ENCODE measurements around the gene ABCB11.
"Not testable (repeated sequence)": the region's sequence is repeated elsewhere in the genome, so short reads cannot be mapped to it uniquely, and the experiment has no call there.

The ABCB11 gene

DNA sequence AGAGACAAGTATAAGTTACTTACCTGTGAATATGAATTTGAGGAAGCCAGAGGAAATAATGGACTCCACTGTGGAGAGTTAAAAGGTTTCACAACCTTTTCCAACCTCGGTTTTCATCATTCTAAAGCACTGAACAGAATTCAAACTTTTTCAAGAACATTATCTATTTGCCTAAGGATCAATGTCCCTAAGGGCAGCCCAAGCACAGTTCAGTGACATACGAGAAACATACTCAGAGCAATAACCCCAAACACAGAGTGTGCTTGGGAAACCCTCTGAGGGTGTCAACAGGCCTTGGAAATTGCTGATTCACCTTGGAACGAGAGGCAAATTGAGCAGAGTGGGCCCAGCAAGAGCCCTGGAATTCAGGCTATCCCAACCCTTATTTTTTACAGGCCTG is at the start of gene ABCB11:
TSS of gene ABCB11 (minus strand) at position 123 of the 400 bp plus-strand sequence. CDS start 13,199 bp downstream, outside the sequence.
- DNase-seq, result no peak

DNA sequence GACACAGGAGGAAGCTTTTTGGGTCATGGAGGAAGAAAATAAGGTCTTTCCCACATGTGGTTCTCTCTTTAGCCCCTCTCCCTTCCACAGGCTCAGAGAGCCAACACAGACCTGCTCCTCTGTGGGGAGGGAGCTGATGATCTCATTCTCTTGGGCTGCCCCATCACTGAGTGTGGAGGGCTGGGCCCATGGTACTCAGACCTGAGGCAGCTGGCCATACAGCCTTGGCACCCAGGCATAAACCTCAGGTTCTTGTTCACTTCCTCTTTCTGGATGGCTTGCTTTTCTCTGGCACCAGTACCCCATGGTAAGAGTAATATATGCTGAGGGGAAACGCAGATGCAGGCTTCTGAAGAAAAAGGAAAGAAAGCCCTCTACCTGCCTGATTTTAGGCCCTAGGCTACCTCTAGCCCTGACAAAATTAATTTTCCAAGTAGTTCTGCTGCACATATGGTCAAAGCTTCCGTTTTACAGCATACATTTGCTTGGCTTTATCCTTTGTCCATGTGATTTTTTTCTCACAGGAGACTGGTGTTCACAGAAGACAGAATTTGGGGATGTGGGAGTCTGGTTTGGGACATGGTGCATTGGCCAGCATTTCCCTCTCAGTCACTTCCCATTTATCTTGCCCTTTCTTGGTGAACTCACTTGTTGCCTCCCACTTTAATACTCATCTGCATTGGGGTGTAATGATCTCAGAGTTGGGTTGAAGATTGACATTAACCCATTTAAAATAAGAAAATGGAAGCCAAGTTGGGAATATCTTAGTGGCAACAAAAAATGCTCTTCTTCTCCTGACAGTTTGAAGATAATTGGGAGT is 49.3 kb upstream of the ABCB11 start:
- DNase-seq, result peak; percentile 48

DNA sequence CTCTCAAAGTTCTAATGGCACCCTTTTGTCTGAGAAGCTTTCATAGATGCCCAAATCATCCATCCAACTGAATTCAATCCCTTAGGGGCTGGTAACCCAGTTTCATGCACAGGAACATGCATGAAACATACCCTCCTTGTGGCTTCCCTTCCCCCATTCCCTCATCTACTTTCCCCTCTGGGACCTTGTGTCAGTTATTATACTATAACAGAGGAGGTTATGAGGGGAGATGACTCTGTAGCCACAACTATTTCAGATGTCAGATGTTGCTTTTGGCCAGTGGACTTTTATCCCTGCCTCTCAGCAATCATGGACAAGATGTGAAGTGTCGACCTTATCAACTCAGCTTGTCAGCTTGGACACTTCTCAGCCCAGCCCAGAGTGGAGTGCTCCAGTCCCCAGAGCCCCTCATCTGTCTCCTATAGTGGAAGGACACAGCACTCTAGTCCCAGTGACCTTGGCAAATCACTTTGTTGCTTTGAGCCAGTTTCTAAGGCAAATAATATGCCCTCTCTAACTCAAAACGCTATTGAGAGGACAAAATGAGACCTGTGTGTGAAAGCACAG is 46.6 kb upstream of the ABCB11 start:
- peak; percentile 31 for DNase-seq

DNA sequence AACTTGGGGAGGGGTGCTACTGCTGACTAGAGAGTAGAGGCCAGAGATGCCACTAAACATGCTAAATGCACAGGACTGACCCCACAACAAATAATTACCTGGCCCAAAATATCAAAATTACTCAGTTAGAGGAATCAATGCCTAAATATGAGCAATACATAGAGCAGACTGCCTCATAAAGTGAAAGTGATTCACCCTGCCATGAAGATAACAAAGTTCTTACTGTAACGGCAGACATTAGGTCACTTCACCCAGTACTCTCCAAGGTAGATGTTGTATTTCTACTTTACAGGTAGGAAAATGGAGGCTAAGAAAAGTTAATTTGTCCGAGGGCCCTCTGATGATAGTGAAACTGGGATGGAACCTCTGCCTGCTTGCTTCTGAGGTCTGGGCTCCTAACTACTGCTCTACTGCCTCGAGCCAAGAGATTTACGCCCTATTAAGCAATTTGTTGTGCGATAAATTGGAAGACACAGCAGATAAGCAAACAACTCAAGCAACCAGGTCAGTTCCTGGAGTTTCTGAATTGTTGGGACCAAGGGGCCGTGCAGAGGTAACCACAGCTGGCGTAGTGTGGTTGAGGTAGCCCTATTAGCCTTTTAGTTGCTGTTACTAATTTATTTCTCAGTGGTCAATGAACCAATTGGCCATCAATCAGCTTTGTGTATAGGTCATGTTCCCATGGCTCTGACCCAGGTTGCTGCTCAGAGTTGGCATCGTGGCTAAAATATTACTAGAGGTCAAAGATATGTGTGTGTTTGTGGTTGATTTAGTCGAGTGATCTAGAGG is 43.0 kb upstream of the ABCB11 start:
- DNase-seq, result no peak

DNA sequence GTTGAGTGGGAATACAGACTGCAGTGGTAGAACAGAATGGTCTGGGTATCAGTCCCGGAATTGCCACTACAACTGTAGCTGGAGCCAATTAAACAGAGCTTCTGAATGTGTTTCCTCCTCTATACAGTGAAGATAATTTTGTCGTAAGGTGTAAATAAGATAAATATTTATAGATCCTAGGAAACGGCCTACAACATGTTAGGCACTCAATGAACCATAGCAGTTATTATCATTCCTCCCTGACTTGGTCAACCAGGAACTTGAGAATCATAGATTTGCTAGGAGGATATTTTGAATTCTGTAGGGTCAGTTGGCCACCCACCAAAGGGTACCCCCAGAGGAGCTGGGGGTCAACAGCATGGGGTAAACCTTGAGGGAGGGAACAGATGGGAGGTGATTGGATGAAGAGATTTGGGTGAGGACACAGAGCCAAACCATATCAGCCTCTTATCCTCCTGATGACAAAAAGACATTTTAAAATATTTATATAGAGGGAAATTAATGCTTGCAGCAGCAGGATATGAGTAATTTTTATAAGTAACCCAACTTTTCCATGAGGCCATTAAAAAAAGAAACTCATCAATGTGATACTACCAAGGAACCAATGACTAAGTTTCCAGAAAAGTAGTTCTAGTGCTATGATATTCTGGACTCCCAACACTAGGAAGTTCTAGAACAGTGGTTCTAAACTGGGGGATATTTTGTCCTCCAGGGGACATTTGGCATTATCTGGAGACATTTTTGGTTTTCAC is 42.3 kb upstream of the ABCB11 start:
- no peak for DNase-seq

DNA sequence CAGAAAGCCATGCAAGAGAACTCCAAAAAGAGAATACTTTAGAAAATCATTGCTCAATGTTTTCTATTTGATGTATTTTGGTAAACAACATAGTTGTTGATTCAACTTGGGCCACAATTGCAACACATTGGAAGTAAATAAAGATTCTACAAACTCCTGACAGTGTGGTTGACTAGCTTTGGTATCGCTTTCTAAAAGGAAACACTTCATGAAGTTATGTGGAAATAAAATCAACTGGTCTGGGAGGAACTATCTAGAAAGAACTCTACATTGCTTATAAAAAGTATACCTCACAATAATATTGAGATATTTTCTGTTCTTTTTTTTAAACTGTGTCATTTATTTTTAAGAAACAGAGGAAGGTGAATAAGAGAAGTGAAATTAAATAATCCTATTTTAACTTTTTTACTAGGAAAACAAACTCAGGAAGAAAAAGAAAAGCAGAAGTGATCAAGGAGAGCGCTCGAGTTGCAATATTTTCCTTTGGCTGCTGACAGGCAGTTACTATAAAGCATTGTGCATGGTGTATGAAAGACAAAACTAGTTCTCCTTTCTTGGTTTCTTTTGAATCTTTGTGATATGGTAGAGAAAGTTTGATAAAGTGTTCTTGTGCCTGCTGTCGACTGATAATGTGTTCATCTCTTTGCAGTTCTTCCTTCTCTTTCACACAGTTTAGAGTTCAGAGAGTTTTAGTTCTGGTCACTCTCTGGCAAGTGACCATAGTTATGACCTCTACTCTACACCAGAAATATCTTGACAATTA is 41.2 kb upstream of the ABCB11 start:
- DNase-seq, result no peak

DNA sequence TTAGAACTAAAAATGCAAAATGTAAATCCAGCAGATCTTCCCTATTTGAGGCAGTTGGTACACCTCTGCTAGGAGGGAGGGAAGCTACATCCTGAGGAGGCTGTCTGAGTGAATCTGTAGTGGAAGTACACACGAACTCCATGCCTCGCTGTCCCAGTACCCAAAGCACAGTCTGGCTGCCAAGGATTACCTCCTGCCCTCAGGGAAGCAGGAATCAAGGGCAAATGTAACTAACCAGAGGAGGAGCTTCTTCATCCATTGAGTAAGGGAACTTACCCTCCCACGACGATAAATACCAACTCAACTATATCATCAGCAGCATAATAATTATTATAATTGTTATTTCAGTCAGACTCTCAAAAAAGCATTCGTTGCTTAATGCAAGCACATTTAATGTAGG is 40.3 kb upstream of the ABCB11 start:
- peak; percentile 27 for DNase-seq

DNA sequence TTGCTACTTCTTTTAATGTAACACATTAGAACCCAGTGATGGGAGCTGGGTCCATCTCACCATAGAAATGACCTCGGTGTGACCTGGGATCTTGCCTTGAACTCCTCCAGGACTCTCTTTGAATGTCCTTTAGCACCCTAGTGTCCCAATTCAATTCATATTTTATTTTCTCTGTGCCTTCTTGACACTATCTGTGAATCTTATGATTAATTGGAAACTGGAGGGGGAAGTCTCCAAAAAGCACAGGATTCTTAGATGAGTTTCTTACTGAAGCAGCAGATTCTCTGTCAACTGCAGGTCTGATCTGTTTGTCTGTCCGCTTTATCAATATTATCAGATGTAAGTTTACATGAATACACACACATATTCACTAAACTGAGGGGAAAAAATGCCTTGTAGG is 38.7 kb upstream of the ABCB11 start:
- DNase-seq, result no peak

DNA sequence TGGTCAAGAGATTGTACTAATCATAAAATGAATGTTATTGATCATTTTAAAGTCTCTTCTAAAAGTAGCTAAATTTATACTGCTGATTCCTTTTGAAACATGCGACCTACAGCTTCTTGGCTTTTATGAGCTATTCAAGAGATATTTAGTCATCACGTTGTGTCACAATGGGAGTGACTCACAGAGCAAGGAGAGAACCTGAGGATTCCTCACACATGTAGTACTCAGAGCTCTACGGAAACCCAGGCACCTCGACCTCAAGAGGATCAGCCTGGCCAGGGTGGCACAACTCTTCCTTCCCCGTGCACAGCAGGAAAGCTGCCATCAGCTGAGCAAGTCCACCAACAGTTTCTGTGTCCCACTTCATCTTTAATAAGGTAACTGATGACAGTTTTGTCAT is 38.2 kb upstream of the ABCB11 start, which contains the start of gene DHRS9:
TSS of gene DHRS9 (plus strand) at position 223 of the 400 bp plus-strand sequence. CDS start 12,019 bp downstream, outside the sequence.
- peak; percentile 85 for DNase-seq

DNA sequence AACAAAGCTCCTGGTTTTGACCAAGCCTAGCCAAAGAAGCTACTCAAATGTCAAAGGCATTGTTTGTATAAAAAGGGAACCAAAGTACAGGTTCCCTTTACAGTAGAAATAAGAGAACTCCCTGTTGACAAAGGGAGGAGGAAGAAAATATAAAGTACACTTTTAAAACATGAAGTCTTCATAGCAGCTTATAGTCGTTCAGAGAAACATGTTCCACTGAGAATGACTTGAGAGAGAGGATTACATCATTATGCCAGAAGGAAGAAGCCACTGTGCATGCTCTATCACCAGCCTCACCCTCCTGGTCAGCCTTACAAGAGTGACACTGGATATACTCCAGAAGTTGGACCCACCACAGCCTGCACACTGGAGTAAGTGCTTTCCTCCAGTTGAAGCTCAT is 35.8 kb upstream of the ABCB11 start:
- DNase-seq, result no peak

DNA sequence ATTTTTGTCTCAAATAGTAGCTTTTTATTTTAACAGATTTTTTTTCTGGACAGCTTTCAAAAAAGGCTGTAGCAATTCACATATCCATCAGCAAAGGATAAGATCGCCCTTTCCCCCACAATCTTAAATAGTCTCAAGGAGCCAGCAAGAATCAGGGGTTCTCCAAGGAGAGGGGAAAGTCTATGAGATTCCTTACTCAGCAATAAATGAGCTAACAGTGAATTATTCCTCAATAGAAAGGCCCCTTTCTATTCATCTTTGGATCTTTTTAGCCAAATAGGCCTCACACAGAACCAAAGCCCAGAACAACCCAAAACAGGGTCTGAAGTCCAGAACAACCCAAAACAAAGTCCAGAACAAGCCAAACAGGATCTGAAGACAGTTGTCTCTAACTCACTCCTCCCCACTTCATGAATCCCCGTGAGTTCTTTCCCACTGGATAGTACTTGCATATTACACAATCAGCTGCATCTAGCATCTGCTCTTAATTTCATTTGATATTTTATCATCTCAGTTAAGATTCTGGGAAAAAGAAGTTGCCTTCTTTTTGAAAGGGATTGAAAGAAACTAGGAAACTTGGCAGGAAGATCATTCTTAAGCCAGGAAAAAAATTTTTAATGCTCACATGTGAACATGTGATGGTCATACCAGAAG is 34.9 kb upstream of the ABCB11 start:
- DNase-seq, result no peak

DNA sequence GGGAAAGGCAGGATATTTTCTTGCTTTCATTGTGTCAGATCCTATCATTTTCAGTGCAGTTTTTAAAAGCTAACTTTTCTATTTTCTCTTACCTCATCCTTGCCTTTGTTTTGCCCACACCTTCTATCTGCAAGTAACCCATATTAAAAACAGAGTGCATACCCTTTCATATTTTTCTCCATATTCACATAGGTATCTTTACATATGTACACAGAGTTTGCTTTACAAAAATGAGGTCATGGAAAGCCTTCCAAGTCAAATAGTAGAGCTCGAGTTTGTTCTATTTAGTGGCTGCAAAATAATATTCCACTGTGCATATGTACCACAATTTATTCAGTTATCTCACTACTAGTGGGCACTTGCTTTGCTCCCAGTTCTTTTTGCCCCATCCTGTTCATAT is 34.3 kb upstream of the ABCB11 start:
- no peak for DNase-seq

DNA sequence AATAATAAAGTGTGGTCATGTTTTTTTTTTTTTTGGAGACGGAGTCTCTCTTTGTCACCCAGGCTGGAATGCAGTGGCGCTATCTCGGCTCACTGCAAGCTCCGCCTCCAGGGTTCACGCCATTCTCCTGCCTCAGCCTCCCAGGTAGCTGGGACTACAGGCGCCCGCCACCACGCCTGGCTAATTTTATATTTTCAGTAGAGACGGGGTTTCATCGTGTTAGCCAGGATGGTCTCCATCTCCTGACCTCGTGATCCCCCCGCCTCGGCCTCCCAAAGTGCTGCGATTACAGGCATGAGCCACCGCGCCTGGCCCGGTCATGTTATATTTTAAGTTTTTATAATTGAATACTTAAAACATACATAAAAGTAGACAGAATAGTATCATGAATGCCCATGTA is 33.1 kb upstream of the ABCB11 start:
- not testable (repeated sequence) for DNase-seq

DNA sequence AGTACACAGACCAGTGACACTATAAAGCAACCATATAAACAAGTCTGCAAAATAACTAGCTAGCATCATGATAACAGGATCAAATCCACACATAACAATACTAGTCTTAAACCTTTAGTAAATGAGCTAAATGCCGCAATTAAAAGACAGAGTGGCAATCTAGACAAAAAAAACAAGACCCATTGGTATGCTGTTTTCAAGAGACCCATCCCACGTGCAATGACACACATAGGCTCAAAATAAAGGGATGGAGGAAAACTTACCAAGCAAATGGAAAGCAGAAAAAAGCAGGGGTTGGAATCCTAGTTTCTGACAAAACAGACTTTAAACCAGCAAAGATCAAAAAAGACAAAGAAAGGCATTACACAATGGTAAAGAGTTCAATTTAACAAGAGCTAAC is 23.5 kb upstream of the ABCB11 start:
- DNase-seq, result not testable (repeated sequence)

DNA sequence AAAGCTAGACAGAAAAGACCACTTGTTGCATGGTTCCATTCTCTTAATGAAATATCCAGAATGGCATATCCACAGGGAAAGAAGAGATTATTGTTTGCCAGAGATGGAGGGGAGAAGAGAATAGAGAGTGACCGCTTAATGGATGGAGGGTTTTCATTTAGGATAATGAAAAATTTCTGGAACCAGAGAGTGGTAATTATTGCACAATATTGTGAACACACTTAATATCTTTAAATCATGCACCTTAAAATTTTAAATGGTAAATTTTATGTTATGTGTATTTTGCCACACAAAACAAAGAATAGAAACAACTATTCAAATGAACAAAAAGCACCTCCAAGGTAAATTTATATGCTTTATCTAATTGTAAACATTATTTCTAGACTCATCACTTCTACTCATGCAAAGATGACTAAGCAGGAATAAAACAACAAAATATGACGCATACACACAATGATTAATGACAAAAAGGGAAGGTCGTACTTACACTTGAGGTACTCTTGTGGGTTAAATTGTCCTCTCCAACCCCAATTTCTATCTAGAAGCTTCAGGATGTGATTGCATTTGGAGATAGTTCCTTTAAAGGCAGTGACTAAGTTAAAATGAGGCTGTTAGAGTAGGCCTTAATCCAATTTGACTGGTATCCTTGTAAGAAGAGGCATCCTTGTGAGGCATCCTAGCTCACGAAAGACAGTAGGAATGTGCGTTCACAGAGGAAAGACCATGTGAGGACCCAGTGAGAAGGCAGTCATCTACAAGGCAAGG is 19.5 kb upstream of the ABCB11 start:
- DNase-seq, result peak; percentile 46

DNA sequence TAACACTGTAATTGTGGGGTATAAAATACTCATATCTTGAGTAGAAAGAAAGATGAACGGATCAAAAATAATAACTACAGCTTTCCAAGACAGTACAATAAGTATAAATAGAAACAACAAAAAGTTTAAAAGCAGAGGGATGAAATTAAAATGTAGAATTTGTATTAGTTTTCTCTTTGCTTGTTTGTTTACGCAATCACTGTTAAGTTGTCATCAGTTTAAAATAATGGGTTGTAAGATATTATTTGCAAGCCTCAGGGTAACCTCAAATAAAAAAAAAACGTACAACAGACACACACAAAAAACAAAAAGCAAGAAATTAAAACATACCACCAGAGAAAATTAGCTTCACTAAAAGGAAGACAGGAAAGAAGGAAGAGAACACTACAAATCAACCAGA is 18.0 kb upstream of the ABCB11 start:
- DNase-seq, result no peak

DNA sequence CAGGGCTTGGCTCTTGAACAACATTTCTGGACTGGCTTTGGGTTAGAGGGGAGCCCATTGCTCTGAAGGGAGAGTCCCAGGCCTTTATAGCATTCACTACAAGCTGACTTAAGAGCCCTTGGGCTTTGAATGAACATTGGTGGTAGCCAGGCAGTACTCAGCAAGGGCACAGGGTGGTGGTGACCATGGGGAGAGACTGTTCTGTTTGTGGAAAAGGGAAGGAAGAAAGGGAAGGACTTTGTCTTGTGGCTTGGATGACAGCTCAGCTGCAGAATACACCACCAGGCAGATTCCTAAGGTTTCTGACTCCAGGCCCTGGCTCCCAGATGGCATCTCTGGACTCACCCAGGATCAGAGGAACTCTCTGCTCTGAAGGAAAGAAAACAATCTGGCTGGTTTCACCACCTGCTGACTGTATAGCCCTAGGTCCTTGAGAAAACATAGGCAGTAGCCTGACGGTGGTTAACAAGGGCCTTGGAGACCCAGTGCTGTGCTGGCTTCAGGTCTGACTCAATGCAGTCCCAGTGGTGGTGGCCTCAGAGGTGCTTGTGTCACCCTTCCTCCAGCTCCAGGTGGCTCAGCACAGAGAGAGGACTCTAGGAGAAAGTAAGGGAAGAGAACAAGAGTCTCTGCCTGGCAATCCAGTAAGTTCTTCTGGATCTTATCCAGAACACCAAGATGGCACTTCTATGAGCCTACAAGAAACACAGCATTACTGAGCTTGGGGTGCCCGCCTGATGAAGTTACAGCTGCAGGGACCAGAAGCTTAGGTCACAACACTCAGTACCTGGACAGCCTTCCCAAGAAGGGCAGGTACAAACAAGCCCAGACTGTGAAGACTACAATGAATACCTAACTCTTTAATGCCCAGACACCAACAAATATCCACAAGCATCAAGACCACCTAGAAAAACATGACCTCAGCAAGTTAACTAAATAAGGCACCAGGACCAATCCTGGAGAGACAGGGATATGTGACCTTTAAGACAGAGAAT is 16.4 kb upstream of the ABCB11 start:
- DNase-seq, result no peak

DNA sequence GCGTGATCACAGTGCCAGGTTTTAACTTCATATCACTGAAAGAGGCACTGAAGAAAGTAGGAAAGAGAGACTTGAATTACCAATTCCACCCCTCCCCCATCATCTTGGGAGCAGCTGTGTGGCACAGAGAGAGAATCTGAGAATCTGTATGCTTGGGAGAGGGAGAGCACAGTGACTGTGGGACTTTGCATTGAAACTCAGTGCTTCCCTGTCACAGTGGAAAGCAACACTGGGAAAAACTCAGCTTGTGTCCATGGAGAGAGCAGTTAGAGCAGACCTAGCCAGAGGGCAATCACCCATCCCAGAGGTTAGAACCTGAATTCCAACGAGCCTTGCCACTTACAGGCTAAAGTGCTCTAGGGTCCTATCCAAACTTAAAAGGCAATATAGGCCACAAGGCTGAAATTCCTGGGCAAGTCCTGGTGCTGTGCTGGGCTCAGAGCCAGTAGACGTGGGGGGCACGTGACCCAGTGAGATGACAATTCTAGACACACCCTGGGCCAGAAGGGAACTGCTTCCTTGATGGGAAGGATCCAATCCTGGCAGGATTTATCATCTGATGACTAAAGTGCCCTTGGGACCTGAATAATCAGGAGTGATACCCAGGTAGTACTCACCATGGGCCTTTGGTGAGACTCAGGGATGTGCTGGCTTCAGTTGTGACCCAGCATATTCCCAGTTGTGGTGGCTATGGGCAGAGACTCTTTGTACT is 15.5 kb upstream of the ABCB11 start:
- DNase-seq, result peak; percentile 16

DNA sequence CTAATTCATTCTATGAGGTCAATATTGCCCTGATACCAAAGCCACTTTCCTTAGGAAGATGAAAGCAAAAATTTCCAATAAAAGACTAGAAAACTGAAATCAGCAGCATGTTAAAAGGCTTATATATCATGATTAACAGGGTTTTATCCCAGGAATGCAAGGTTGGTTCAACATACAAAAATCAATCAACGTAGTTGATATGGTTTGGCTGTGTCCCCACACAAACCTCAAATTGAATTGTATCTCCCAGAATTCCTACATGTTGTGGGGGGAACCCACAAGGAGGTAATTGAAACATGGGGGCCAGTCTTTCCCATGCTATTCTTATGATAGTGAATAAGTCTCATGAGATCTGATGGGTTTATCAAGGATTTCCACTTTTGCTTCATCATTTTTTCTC is 11.7 kb upstream of the ABCB11 start:
- no peak for DNase-seq
